ENCODE data around the gene DNER.

DNER gene

DNA sequence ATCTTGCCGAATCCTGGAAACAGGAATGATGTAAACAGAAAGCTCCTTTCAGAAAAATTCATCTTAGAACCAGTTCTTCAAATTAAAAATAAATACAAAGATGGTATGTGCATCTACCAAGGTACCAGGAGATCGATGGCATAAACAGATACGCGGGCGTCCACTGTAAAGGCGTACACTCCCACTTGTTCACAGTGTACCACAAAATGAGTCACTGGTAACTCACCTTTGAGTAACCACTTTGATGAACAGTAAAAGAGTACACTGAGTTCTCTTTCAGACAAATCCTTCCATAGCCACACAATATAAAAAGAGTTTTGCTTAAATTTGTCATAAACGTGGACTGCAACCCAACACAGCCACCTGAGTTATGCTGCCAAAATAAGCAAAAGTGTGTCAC lies 128.3 kb downstream of the DNER start:
- H3K27ac ChIP-seq (replicated peaks) = no peak overlapping the region
- H3K4me3 ChIP-seq (replicated peaks; ENCODE audit: insufficient read depth, low read length) = no peak overlapping the region
- peaks cover 9% of the 10 kb centered on the region for H3K27me3 ChIP-seq (ENCODE audit: insufficient read depth, poor library complexity, severe bottlenecking)
- TF ChIP-seq POLR2AphosphoS5 (IDR thresholded peaks at IDR 0.05; ENCODE audit: low read depth) (no peak), SPI1 (IDR thresholded peaks at IDR 0.05; ENCODE audit: borderline replicate concordance, low read depth) (no peak), GABPA (IDR thresholded peaks at IDR 0.05; ENCODE audit: low read depth) (no peak)
- TF ChIP-seq, protein P1, sequence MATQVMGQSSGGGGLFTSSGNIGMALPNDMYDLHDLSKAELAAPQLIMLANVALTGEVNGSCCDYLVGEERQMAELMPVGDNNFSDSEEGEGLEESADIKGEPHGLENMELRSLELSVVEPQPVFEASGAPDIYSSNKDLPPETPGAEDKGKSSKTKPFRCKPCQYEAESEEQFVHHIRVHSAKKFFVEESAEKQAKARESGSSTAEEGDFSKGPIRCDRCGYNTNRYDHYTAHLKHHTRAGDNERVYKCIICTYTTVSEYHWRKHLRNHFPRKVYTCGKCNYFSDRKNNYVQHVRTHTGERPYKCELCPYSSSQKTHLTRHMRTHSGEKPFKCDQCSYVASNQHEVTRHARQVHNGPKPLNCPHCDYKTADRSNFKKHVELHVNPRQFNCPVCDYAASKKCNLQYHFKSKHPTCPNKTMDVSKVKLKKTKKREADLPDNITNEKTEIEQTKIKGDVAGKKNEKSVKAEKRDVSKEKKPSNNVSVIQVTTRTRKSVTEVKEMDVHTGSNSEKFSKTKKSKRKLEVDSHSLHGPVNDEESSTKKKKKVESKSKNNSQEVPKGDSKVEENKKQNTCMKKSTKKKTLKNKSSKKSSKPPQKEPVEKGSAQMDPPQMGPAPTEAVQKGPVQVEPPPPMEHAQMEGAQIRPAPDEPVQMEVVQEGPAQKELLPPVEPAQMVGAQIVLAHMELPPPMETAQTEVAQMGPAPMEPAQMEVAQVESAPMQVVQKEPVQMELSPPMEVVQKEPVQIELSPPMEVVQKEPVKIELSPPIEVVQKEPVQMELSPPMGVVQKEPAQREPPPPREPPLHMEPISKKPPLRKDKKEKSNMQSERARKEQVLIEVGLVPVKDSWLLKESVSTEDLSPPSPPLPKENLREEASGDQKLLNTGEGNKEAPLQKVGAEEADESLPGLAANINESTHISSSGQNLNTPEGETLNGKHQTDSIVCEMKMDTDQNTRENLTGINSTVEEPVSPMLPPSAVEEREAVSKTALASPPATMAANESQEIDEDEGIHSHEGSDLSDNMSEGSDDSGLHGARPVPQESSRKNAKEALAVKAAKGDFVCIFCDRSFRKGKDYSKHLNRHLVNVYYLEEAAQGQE (IDR thresholded peaks at IDR 0.05; ENCODE audit: insufficient replicate concordance, low read depth) = no peak
- TF ChIP-seq, protein P2, sequence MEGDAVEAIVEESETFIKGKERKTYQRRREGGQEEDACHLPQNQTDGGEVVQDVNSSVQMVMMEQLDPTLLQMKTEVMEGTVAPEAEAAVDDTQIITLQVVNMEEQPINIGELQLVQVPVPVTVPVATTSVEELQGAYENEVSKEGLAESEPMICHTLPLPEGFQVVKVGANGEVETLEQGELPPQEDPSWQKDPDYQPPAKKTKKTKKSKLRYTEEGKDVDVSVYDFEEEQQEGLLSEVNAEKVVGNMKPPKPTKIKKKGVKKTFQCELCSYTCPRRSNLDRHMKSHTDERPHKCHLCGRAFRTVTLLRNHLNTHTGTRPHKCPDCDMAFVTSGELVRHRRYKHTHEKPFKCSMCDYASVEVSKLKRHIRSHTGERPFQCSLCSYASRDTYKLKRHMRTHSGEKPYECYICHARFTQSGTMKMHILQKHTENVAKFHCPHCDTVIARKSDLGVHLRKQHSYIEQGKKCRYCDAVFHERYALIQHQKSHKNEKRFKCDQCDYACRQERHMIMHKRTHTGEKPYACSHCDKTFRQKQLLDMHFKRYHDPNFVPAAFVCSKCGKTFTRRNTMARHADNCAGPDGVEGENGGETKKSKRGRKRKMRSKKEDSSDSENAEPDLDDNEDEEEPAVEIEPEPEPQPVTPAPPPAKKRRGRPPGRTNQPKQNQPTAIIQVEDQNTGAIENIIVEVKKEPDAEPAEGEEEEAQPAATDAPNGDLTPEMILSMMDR (IDR thresholded peaks at IDR 0.05; ENCODE audit: insufficient read depth, low read length) = no peak
- no peak for DNase-seq (ENCODE audit: low read depth in 1 of 2, low spot score in 1 of 2)

DNA sequence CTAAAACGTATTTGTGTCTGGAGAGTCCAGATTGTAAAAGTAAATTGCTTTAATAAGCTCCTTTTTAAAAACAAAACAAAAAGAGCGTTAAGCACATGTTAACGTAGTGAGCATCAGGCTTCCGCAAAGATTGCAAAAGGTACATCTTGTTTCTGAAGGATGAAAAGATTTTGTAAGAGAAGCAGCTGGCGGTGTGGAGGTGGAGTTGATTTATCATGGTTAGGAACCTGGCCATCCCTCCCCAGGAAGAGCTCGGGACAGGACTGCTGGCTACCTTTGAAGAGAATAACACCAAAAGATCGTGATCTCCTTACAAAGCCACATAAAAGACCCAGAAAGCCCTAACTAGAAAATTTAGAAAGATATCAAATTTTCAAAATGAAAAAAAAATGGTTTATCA lies 132.2 kb downstream of the DNER start:
- TF ChIP-seq GABPA (IDR thresholded peaks at IDR 0.05; ENCODE audit: low read depth) (no peak), POLR2AphosphoS5 (IDR thresholded peaks at IDR 0.05; ENCODE audit: low read depth) (no peak), SPI1 (IDR thresholded peaks at IDR 0.05; ENCODE audit: borderline replicate concordance, low read depth) (no peak)
- TF ChIP-seq, protein P1 (IDR thresholded peaks at IDR 0.05; ENCODE audit: insufficient replicate concordance, low read depth) = no peak
- TF ChIP-seq, protein P2 (IDR thresholded peaks at IDR 0.05; ENCODE audit: insufficient read depth, low read length) = no peak
- Histone ChIP-seq H3K4me3 (replicated peaks; ENCODE audit: insufficient read depth, low read length) (no peak overlapping the region), H3K27ac (replicated peaks) (no peak overlapping the region), H3K27me3 (ENCODE audit: insufficient read depth, poor library complexity, severe bottlenecking) (peaks cover 9% of the 10 kb centered on the region)
- no peak for DNase-seq (ENCODE audit: low read depth in 1 of 2, low spot score in 1 of 2)

DNA sequence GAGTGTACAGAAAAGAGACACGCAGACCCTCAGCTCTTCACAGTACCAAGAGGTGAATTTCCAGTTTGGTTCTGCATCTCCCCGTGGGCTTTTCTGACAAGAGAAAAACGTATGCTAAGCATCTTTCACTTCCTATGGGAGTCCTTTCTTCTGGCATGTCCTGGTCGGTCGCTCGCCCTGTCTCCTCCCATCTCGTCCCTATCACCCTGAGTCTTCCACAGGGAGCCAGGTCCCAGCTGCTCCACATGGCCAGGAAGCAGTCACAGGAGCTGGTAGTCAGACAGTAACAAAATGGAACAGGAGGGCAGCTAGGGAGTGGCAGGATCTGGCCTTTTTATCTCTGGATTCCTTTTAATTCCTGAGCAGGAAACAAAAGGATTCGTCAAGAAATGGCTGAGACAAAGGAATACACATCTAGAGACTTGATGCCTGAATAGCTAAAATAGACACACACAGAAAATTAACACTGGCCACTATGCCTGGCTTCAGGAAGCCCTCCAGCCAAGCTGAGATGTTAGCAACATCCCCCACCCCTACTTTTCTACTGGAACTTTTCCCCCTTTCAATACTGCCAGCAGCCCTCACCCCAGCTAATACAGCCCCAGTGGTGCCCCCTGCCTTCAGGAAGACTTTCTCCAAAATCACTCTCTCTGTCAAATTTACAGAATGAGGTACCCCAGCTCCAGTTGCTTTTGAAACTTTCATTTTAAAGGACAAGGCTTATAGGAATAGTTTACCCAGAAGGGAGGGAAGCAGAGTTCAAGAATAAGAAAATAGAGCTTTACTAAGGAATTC lies 136.1 kb downstream of the DNER start:
- Histone ChIP-seq H3K4me3 (replicated peaks; ENCODE audit: insufficient read depth, low read length) (no peak overlapping the region), H3K27ac (replicated peaks) (no peak overlapping the region), H3K27me3 (ENCODE audit: insufficient read depth, poor library complexity, severe bottlenecking) (peaks cover 9% of the 10 kb centered on the region)
- no peak for DNase-seq (ENCODE audit: low read depth in 1 of 2, low spot score in 1 of 2)
- TF ChIP-seq, protein P2 (IDR thresholded peaks at IDR 0.05; ENCODE audit: insufficient read depth, low read length) = no peak
- no peak for TF ChIP-seq POLR2AphosphoS5 (IDR thresholded peaks at IDR 0.05; ENCODE audit: low read depth)
- TF ChIP-seq, protein P1 (IDR thresholded peaks at IDR 0.05; ENCODE audit: insufficient replicate concordance, low read depth) = no peak
- TF ChIP-seq SPI1 (IDR thresholded peaks at IDR 0.05; ENCODE audit: borderline replicate concordance, low read depth) = no peak
- no peak for TF ChIP-seq GABPA (IDR thresholded peaks at IDR 0.05; ENCODE audit: low read depth)
